ENCODE measurements around the gene RNU7-1.

The RNU7-1 gene

GRCh38 chr12:6980740-6981139 is 37.1 kb downstream of the RNU7-1 start:
- no peak overlapping the region for H3K4me3 ChIP-seq (ENCODE audit: low read length)
- TF ChIP-seq ZNF274 (IDR thresholded peaks at IDR 0.05; ENCODE audit: low read depth, low read length) = no peak

- no peak overlapping the region for H3K4me3 ChIP-seq (ENCODE audit: low read length)
- TF ChIP-seq ZNF274 (IDR thresholded peaks at IDR 0.05; ENCODE audit: low read depth, low read length) = no peak
These were observed 37.8 kb downstream of the RNU7-1 start for GRCh38 chr12:6981152-6982052.

GRCh38 chr12:6982532-6982931 is 38.9 kb downstream of the RNU7-1 start:
- no peak overlapping the region for H3K4me3 ChIP-seq (ENCODE audit: low read length)
- no peak for TF ChIP-seq ZNF274 (IDR thresholded peaks at IDR 0.05; ENCODE audit: low read depth, low read length)

- no peak for TF ChIP-seq ZNF274 (IDR thresholded peaks at IDR 0.05; ENCODE audit: low read depth, low read length)
- H3K4me3 ChIP-seq (ENCODE audit: low read length) = no peak overlapping the region
These were observed 44.4 kb downstream of the RNU7-1 start for GRCh38 chr12:6987956-6988553.
